Colonic mucosa (tissue), 4 donors: ENCODE results near the gene VEZT. TPM values are rescaled to one million over a fixed set of nuclear protein-coding genes. Genes with fewer than 3 reads are reported as not detected.

Experiments used
- DNase-seq: peaks from one replicate; pipeline ENCODE4 v3.0.0-alpha.2; 2020
- H3K27ac ChIP-seq: fragments of 200-600 bp; one replicate; pipeline ENCODE4 v1.8.0; 2021
- H3K27me3 ChIP-seq: fragments of 200-600 bp; one replicate; pipeline ENCODE4 v1.8.0; 2021
- H3K36me3 ChIP-seq: fragments of 200-600 bp; one replicate; pipeline ENCODE4 v1.8.0; 2021
- H3K4me1 ChIP-seq: fragments of 200-600 bp; one replicate; pipeline ENCODE4 v1.8.0; 2021; ENCODE audit warnings: mild to moderate bottlenecking
- H3K4me3 ChIP-seq: fragments of 200-600 bp; one replicate; pipeline ENCODE4 v1.8.0; 2021
- H3K9ac ChIP-seq, 2 donors: one replicate each; pipeline ENCODE4 v1.7.0; 2013; ENCODE audit warnings: control low read depth in 2 of 2, low read depth in 2 of 2, low read length in 2 of 2
- H3K9me3 ChIP-seq: fragments of 200-600 bp; one replicate; pipeline ENCODE4 v1.8.0; 2021
- intact Hi-C: fragments of 100-400 bp; cut with DNase I; formaldehyde crosslinking; loops from one replicate; pipeline ENCODE4 v1.14.1; 2022
- total RNA-seq, 2 donors: library from RNA; stranded (reverse); fragmentation: NEBNext Ultra II Directional in 1 of 2; extraction: Animal tissue kit (Norgen Biotek cat#: 25700) in 1 of 2; gene quantifications; one replicate each; pipeline ENCODE4 v1.2.1, GENCODE V29; 2021
- TF ChIP-seq, protein P1 (sequence below): fragments of 200-600 bp; IDR thresholded peaks from one replicate; pipeline ENCODE4 v1.8.0; 2022; ENCODE audit warnings: antibody characterized with exemption, mild to moderate bottlenecking
- donor health status: healthy.
- donor health status: DM: no; HTN: no; CAD: no.
- donor health status: DM: no; HTN: no; CAD: no.

Gene VEZT
- total RNA-seq, 2 donors from 2014 or later = 36.4 to 62.2 TPM

DNA sequence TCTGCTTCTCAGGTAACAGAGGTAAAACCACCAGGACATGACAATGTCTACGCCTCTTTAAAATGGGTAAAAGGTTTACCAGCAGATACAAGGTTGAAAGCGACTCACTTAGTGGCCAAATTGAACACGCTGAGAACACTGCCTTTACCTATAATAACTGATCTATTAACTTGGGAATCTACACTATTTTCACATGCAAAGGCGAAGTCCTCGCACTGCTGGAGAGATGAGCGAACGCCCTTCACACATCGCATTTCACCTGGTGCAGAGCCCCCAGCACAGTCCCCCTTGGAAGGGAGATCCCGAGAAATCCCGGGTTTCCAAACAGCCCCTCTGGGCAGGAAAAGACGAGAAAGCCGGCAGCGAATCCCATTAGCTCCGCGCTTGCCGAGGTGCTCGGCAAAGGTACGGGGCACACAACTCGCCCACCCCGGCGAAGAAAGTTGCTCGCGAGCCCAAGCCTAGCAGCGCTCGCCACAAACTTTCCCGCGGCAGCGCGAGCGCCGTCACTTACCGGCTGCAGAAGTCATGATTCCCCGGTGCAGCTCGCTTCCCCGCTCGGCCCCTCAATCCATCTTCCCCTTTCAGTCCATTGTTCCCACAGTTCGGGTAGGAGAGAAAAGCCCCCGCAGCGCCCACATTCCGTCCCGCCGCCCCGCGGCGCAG lies 763 bp upstream of the VEZT start:
- no peak for DNase-seq
- TF ChIP-seq, protein P1, sequence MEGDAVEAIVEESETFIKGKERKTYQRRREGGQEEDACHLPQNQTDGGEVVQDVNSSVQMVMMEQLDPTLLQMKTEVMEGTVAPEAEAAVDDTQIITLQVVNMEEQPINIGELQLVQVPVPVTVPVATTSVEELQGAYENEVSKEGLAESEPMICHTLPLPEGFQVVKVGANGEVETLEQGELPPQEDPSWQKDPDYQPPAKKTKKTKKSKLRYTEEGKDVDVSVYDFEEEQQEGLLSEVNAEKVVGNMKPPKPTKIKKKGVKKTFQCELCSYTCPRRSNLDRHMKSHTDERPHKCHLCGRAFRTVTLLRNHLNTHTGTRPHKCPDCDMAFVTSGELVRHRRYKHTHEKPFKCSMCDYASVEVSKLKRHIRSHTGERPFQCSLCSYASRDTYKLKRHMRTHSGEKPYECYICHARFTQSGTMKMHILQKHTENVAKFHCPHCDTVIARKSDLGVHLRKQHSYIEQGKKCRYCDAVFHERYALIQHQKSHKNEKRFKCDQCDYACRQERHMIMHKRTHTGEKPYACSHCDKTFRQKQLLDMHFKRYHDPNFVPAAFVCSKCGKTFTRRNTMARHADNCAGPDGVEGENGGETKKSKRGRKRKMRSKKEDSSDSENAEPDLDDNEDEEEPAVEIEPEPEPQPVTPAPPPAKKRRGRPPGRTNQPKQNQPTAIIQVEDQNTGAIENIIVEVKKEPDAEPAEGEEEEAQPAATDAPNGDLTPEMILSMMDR = no peak
- H3K36me3 ChIP-seq = no peaks in the 10 kb centered on the region
- peak overlapping the region; percentile 75 to 92 for H3K9ac ChIP-seq
- peaks cover 11% of the 10 kb centered on the region for H3K4me1 ChIP-seq
- H3K9me3 ChIP-seq = no peaks in the 10 kb centered on the region
- no peaks in the 10 kb centered on the region for H3K27me3 ChIP-seq
- intact Hi-C loops = loop anchor here (5.0 kb wide), 1 partner anchor 55 kb away; no protein-coding TSS in a partner anchor
- peak overlapping the region; percentile 86 for H3K4me3 ChIP-seq
- H3K27ac ChIP-seq = peak overlapping the region; percentile 98

DNA sequence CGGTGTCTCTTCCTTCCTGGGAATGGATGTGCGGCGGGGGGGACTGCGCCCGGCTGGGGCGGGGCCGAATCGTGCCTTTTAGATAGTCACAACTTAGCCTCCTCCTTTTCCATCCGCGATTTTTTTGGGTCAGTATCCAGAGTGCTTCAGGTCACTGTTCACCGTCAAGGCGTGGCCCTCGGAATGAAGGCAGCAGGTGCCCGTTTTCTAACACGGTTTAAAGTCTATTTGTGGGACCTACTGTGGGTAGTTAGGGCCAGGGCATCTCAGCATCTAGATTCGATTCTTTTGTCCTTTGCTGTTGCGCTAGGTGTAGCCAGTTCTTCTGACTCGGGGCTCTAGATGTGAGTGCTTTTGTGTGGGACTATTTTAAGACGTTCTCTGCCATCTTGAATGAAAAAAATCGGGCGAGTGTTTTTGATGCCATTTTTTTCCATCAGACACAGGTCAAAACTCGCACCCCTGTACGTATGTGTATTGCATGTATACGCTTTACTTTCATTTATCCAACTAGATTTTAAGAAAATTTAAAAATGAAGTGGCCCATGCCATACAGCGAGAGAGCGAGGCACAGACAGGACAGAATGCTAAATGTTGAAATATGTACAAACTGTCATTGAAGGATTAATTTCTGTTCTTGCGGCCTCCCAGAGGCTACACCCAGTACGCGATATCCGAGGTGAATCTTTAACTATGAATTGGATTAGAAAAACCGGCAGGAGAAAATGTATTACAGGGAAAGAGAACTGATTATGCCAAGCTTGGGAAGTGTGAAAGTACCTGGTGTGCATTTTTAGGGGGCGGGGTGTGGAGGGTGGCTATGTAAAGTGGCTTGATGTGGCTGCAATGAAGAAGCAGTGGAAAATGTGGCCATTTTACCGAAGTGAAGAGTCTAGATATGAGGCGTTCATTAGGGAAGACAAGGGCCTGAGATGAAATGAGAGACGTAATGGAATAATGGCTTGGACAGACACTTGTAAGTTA lies 835 bp downstream of the VEZT start:
- TF ChIP-seq, protein P1 = no peak
- intact Hi-C loops = loop anchor here (5.0 kb wide), 1 partner anchor 56 kb away; no protein-coding TSS in a partner anchor
- peaks cover 11% of the 10 kb centered on the region for H3K4me1 ChIP-seq

DNA sequence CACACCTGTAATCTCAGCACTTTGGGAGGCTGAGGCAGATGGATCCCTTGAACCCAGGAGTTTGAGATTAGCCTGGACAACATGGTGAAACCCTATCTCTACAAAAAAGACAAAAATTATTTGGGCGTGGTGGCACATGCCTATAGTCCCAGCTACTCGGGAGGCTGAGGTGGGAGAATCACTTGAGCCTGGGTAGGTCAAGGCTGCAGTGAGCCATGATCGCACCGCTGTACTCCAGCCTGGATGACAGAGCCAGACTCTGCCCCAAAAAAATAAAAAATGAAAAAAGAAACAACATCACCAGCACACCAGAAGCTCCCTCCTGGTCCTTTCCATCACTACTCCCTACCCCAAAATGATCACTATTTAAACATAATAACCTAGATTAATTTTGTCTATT lies 2.6 kb downstream of the VEZT start:
- H3K27ac ChIP-seq = no peak overlapping the region
- intact Hi-C loops = loop anchor here (10.0 kb wide), 1 partner anchor 255 kb away; the partner anchor contains the start of gene METAP2
- H3K4me1 ChIP-seq = peaks cover 11% of the 10 kb centered on the region

More for the DNA sequence above, 835 bp downstream of the VEZT start:
- peak overlapping the region; percentile 98 for H3K27ac ChIP-seq
- no peaks in the 10 kb centered on the region for H3K27me3 ChIP-seq
- H3K9me3 ChIP-seq = no peaks in the 10 kb centered on the region
- peak overlapping the region; percentile 80 to 90 for H3K9ac ChIP-seq
- peak overlapping the region; percentile 86 for H3K4me3 ChIP-seq
- DNase-seq = peak; percentile 87
- no peaks in the 10 kb centered on the region for H3K36me3 ChIP-seq

DNA sequence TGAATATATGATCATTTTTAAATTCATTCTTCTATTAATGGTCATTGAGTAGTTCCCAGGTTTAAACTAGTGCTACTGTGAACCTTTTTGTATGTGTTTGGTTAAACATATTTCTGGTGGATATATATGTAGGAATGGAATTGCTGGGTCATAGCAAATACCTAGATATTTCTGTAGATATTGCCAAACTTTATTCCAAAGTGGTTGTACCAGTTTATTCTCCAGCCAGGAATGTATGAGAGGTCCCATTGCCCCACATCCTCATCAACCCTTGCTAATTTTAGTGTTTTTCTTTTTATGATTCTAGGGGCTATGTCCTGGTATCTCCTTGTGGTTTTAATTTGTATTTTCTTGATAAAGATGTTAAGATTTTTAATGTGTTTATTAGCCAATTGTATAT lies 3.1 kb downstream of the VEZT start:
- H3K27me3 ChIP-seq = no peaks in the 10 kb centered on the region
- H3K27ac ChIP-seq = no peak overlapping the region
- no peaks in the 10 kb centered on the region for H3K36me3 ChIP-seq
- H3K4me1 ChIP-seq = peaks cover 11% of the 10 kb centered on the region
- H3K4me3 ChIP-seq = no peak overlapping the region
- TF ChIP-seq, protein P1 = no peak
- no peaks in the 10 kb centered on the region for H3K9me3 ChIP-seq
- intact Hi-C loops = loop anchor here (10.0 kb wide), 1 partner anchor 254 kb away; the partner anchor contains the start of gene METAP2
- no peak overlapping the region for H3K9ac ChIP-seq
- DNase-seq = no peak

More for the DNA sequence above, 2.6 kb downstream of the VEZT start:
- H3K9me3 ChIP-seq = no peaks in the 10 kb centered on the region
- no peak overlapping the region for H3K9ac ChIP-seq
- TF ChIP-seq, protein P1 = no peak
- DNase-seq = no peak
- H3K36me3 ChIP-seq = no peaks in the 10 kb centered on the region
- H3K27me3 ChIP-seq = no peaks in the 10 kb centered on the region
- no peak overlapping the region for H3K4me3 ChIP-seq
